C1 segment of cervical spinal cord (tissue), 14 donors: ENCODE results near the gene GRWD1.

Experiments used
- DNase-seq, 14 donors: peaks; one replicate each; lab custom pipeline; 2025; lab: John Stamatoyannopoulos, UW

The GRWD1 gene

GRCh38 chr19:48455908-48456562 lies 10.3 kb downstream of the GRWD1 start:
- no peak for DNase-seq

GRCh38 chr19:48456864-48457263 lies 11.1 kb downstream of the GRWD1 start:
- no peak for DNase-seq

- no peak for DNase-seq
Observed at GRCh38 chr19:48458016-48458415, 12.2 kb downstream of the GRWD1 start.

- DNase-seq: no peak
Observed at GRCh38 chr19:48461651-48461981, 15.8 kb downstream of the GRWD1 start.

- no peak for DNase-seq
Observed at GRCh38 chr19:48461982-48462655, 16.3 kb downstream of the GRWD1 start.

GRCh38 chr19:48465215-48465614 lies 19.4 kb downstream of the GRWD1 start:
- no peak for DNase-seq

GRCh38 chr19:48466561-48467325 lies 21.0 kb downstream of the GRWD1 start:
- no peak for DNase-seq

- peak; percentile 96 to 100 (median 99) for DNase-seq
Observed at GRCh38 chr19:48468772-48469288, 23.0 kb downstream of the GRWD1 start.

- peak in 13 of 14 donors; percentile 68 to 92 (median 84) for DNase-seq
Observed at GRCh38 chr19:48469289-48469881, 23.6 kb downstream of the GRWD1 start, which contains the start of gene CYTH2. Gene CYTH2 (plus strand): TSS chr19:48469369. CDS start chr19:48469508, 139 bp downstream.

- DNase-seq: no peak
Observed at GRCh38 chr19:48469934-48470680, 24.3 kb downstream of the GRWD1 start.

GRCh38 chr19:48470856-48471255 lies 25.1 kb downstream of the GRWD1 start:
- no peak for DNase-seq

- no peak for DNase-seq
Observed at GRCh38 chr19:48471836-48472235, 26.1 kb downstream of the GRWD1 start.

- DNase-seq: no peak
Observed at GRCh38 chr19:48473161-48473966, 27.6 kb downstream of the GRWD1 start.

GRCh38 chr19:48474084-48474592 lies 28.4 kb downstream of the GRWD1 start:
- DNase-seq: no peak

GRCh38 chr19:48475369-48476068 lies 29.7 kb downstream of the GRWD1 start:
- no peak for DNase-seq

GRCh38 chr19:48476176-48476575 lies 30.4 kb downstream of the GRWD1 start:
- DNase-seq: no peak

GRCh38 chr19:48477067-48477685 lies 31.4 kb downstream of the GRWD1 start:
- no peak for DNase-seq

- DNase-seq: no peak
Observed at GRCh38 chr19:48477698-48478338, 32.0 kb downstream of the GRWD1 start.
